ENCODE results near the gene CELF3.

The CELF3 gene

GRCh38 chr1:151720554-151720953 lies 4.0 kb upstream of the CELF3 start:
- no peak for DNase-seq

- DNase-seq, result no peak
These were observed 3.5 kb upstream of the CELF3 start for GRCh38 chr1:151720125-151720524.

GRCh38 chr1:151718666-151719065 lies 2.1 kb upstream of the CELF3 start:
- no peak for DNase-seq

GRCh38 chr1:151718011-151718431 lies 1.4 kb upstream of the CELF3 start:
- no peak for DNase-seq

GRCh38 chr1:151716405-151716762 lies 219 bp downstream of the CELF3 start:
- DNase-seq, result no peak

GRCh38 chr1:151715726-151716404 lies 738 bp downstream of the CELF3 start:
- DNase-seq, result no peak

- no peak for DNase-seq
These were observed 1.5 kb downstream of the CELF3 start for GRCh38 chr1:151714820-151715725.

- DNase-seq, result no peak
These were observed 2.7 kb downstream of the CELF3 start for GRCh38 chr1:151713874-151714273.

- DNase-seq, result no peak
These were observed 3.6 kb downstream of the CELF3 start for GRCh38 chr1:151713044-151713443.

- no peak for DNase-seq
These were observed 4.7 kb downstream of the CELF3 start for GRCh38 chr1:151711951-151712350.

GRCh38 chr1:151711044-151711800 lies 5.4 kb downstream of the CELF3 start:
- no peak for DNase-seq

GRCh38 chr1:151710187-151710840 lies 6.3 kb downstream of the CELF3 start:
- DNase-seq, result peak; percentile 19

- no peak for DNase-seq
These were observed 7.7 kb downstream of the CELF3 start for GRCh38 chr1:151708891-151709290.

GRCh38 chr1:151707541-151708065 lies 9.0 kb downstream of the CELF3 start:
- DNase-seq, result no peak

- no peak for DNase-seq
These were observed 9.9 kb downstream of the CELF3 start for GRCh38 chr1:151706464-151707415.

GRCh38 chr1:151705753-151706463 lies 10.7 kb downstream of the CELF3 start:
- DNase-seq, result no peak

- no peak for DNase-seq
These were observed 11.5 kb downstream of the CELF3 start for GRCh38 chr1:151705146-151705545.

GRCh38 chr1:151704246-151704645 lies 12.4 kb downstream of the CELF3 start:
- no peak for DNase-seq

GRCh38 chr1:151703813-151704212 lies 12.8 kb downstream of the CELF3 start:
- DNase-seq, result no peak

- DNase-seq, result no peak
These were observed 13.7 kb downstream of the CELF3 start for GRCh38 chr1:151702936-151703335.

- DNase-seq, result no peak
These were observed 15.1 kb downstream of the CELF3 start for GRCh38 chr1:151701515-151701914.
